HAP-1 (cell line): ENCODE data around the gene SPATA3.

Experiments
- DNase-seq, 2 experiments: peaks; one replicate each; pipeline ENCODE4 v3.0.0-alpha.2; 2016 to 2020; ENCODE audit warnings: low spot score in 2 of 2
- H3K27me3 ChIP-seq: fragments of 250-450 bp; sonication (Bioruptor Pico); 2 replicates; pipeline ENCODE4 v1.5.1; 2020; ENCODE audit warnings: low read depth, mild to moderate bottlenecking, moderate library complexity
- H3K36me3 ChIP-seq: fragments of 250-450 bp; sonication (Bioruptor Pico); replicated peaks from 2 replicates; pipeline ENCODE4 v1.5.1; 2020; ENCODE audit warnings: mild to moderate bottlenecking
- H3K4me1 ChIP-seq: fragments of 250-450 bp; sonication (Bioruptor Pico); 2 replicates; pipeline ENCODE4 v1.5.1; 2020; ENCODE audit warnings: mild to moderate bottlenecking
- H3K4me3 ChIP-seq: fragments of 250-450 bp; sonication (Bioruptor Pico); 2 replicates; pipeline ENCODE4 v1.5.1; 2020; ENCODE audit warnings: mild to moderate bottlenecking, moderate library complexity
- H3K9me3 ChIP-seq: fragments of 250-450 bp; sonication (Bioruptor Pico); 2 replicates; pipeline ENCODE4 v1.5.1; 2020; ENCODE audit warnings: mild to moderate bottlenecking, moderate library complexity
- in situ Hi-C: fragments of 300-500 bp; cut with MboI; formaldehyde crosslinking; loops from 3 replicates; pipeline ENCODE4 v1.14.3; 2020; ENCODE audit warnings: low sequenced_read_pairs, inconsistent platforms, mixed read lengths

SPATA3 gene

GRCh38 chr2:230995821-230996220, at the start of gene SPATA3:
Gene SPATA3 (plus strand): TSS chr2:230996121. CDS start chr2:230996234, 113 bp downstream.
- Histone ChIP-seq H3K27me3 (peaks cover 10% of the 10 kb centered on the region), H3K9me3 (no peaks in the 10 kb centered on the region), H3K4me1 (no peaks in the 10 kb centered on the region), H3K4me3 (no peak within 1 kb of the TSS), H3K36me3 (no peaks in the 10 kb centered on the region)
- in situ Hi-C loops, result no loop called here
- DNase-seq, result no peak

GRCh38 chr2:230946429-230947234, 49.3 kb upstream of the SPATA3 start:
- Histone ChIP-seq H3K36me3 (no peaks in the 10 kb centered on the region), H3K4me3 (no peak overlapping the region), H3K9me3 (no peaks in the 10 kb centered on the region), H3K4me1 (no peaks in the 10 kb centered on the region), H3K27me3 (no peaks in the 10 kb centered on the region)
- in situ Hi-C loops, result no loop called here
- DNase-seq, result no peak

- no peaks in the 10 kb centered on the region for H3K27me3 ChIP-seq
- no peak for DNase-seq
- in situ Hi-C loops, result no loop called here
- no peaks in the 10 kb centered on the region for H3K36me3 ChIP-seq
- H3K9me3 ChIP-seq, result no peaks in the 10 kb centered on the region
- H3K4me1 ChIP-seq, result no peaks in the 10 kb centered on the region
- H3K4me3 ChIP-seq, result no peak overlapping the region
These were observed 48.7 kb upstream of the SPATA3 start for GRCh38 chr2:230947235-230947576.

- Histone ChIP-seq H3K4me1 (no peaks in the 10 kb centered on the region), H3K4me3 (no peak overlapping the region), H3K27me3 (no peaks in the 10 kb centered on the region), H3K9me3 (no peaks in the 10 kb centered on the region), H3K36me3 (no peaks in the 10 kb centered on the region)
- in situ Hi-C loops, result no loop called here
- DNase-seq, result no peak
These were observed 48.0 kb upstream of the SPATA3 start for GRCh38 chr2:230947908-230948365.

- DNase-seq, result no peak
These were observed 45.7 kb upstream of the SPATA3 start for GRCh38 chr2:230949966-230950873.

GRCh38 chr2:230950874-230951339, 45.0 kb upstream of the SPATA3 start:
- H3K36me3 ChIP-seq, result no peaks in the 10 kb centered on the region
- peaks cover 2% of the 10 kb centered on the region; the same call in 1 of the 2 replicates for H3K9me3 ChIP-seq
- no peak overlapping the region for H3K4me3 ChIP-seq
- peaks cover 12% of the 10 kb centered on the region for H3K4me1 ChIP-seq
- H3K27me3 ChIP-seq, result no peaks in the 10 kb centered on the region
- in situ Hi-C loops, result no loop called here
- DNase-seq, result no peak

More at GRCh38 chr2:230949966-230950873, 45.7 kb upstream of the SPATA3 start:
- Histone ChIP-seq H3K4me1 (peaks cover 9% of the 10 kb centered on the region), H3K4me3 (no peak overlapping the region), H3K9me3 (peaks cover 2% of the 10 kb centered on the region; the same call in 1 of the 2 replicates), H3K27me3 (no peaks in the 10 kb centered on the region), H3K36me3 (no peaks in the 10 kb centered on the region)
- in situ Hi-C loops, result no loop called here

- H3K4me1 ChIP-seq, result peaks cover 17% of the 10 kb centered on the region
- no peaks in the 10 kb centered on the region for H3K27me3 ChIP-seq
- H3K9me3 ChIP-seq, result peaks cover 2% of the 10 kb centered on the region; the same call in 1 of the 2 replicates
- DNase-seq, result no peak
- in situ Hi-C loops, result no loop called here
- H3K4me3 ChIP-seq, result no peak overlapping the region
- H3K36me3 ChIP-seq, result no peaks in the 10 kb centered on the region
These were observed 44.5 kb upstream of the SPATA3 start for GRCh38 chr2:230951396-230951795.

- Histone ChIP-seq H3K9me3 (peaks cover 2% of the 10 kb centered on the region; the same call in 1 of the 2 replicates), H3K4me1 (peaks cover 23% of the 10 kb centered on the region), H3K36me3 (no peaks in the 10 kb centered on the region), H3K4me3 (no peak overlapping the region), H3K27me3 (no peaks in the 10 kb centered on the region)
- DNase-seq, result no peak
- in situ Hi-C loops, result no loop called here
These were observed 43.5 kb upstream of the SPATA3 start for GRCh38 chr2:230952226-230952956.

GRCh38 chr2:230953845-230954244, 42.1 kb upstream of the SPATA3 start:
- H3K27me3 ChIP-seq, result no peaks in the 10 kb centered on the region
- DNase-seq, result no peak
- peaks cover 35% of the 10 kb centered on the region for H3K4me1 ChIP-seq
- in situ Hi-C loops, result no loop called here
- no peak overlapping the region for H3K4me3 ChIP-seq
- H3K36me3 ChIP-seq, result no peaks in the 10 kb centered on the region
- H3K9me3 ChIP-seq, result peaks cover 2% of the 10 kb centered on the region; the same call in 1 of the 2 replicates

GRCh38 chr2:230954746-230955145, 41.2 kb upstream of the SPATA3 start:
- Histone ChIP-seq H3K4me1 (peaks cover 35% of the 10 kb centered on the region), H3K9me3 (peaks cover 2% of the 10 kb centered on the region; the same call in 1 of the 2 replicates), H3K36me3 (no peaks in the 10 kb centered on the region), H3K4me3 (no peak overlapping the region), H3K27me3 (no peaks in the 10 kb centered on the region)
- peak in 1 of 2 experiments; percentile 30 for DNase-seq
- in situ Hi-C loops, result no loop called here

GRCh38 chr2:230955163-230955737, 40.7 kb upstream of the SPATA3 start:
- in situ Hi-C loops, result no loop called here
- H3K27me3 ChIP-seq, result no peaks in the 10 kb centered on the region
- no peak overlapping the region for H3K4me3 ChIP-seq
- peaks cover 35% of the 10 kb centered on the region for H3K4me1 ChIP-seq
- peaks cover 2% of the 10 kb centered on the region; the same call in 1 of the 2 replicates for H3K9me3 ChIP-seq
- DNase-seq, result peak; percentile 25 to 99
- H3K36me3 ChIP-seq, result no peaks in the 10 kb centered on the region

GRCh38 chr2:230956827-230957755, 38.8 kb upstream of the SPATA3 start:
- peak; percentile 46 to 82 for DNase-seq
- no peaks in the 10 kb centered on the region for H3K27me3 ChIP-seq
- peaks cover 35% of the 10 kb centered on the region for H3K4me1 ChIP-seq
- no peaks in the 10 kb centered on the region for H3K36me3 ChIP-seq
- in situ Hi-C loops, result no loop called here
- H3K9me3 ChIP-seq, result peaks cover 2% of the 10 kb centered on the region; the same call in 1 of the 2 replicates
- H3K4me3 ChIP-seq, result peak overlapping the region; percentile 28
